C1 segment of cervical spinal cord (tissue), 14 donors: ENCODE measurements around the gene SLC26A3.

ENCODE experiments used
- DNase-seq, 14 donors: peaks; one replicate each; lab custom pipeline; 2025; lab: John Stamatoyannopoulos, UW

The SLC26A3 gene

GRCh38 chr7:107751113-107751512, 51.9 kb downstream of the SLC26A3 start:
- DNase-seq = no peak

GRCh38 chr7:107746006-107746405, 57.0 kb downstream of the SLC26A3 start:
- no peak for DNase-seq

GRCh38 chr7:107744345-107744750, 58.7 kb downstream of the SLC26A3 start:
- DNase-seq = no peak

GRCh38 chr7:107743567-107744344, 59.3 kb downstream of the SLC26A3 start, which contains the start of gene CBLL1:
TSS of gene CBLL1 (plus strand) at chr7:107744142. CDS start at chr7:107744164, 22 bp downstream.
- peak; percentile 91 to 98 (median 96) for DNase-seq

- peak in 6 of 14 donors; percentile 47 to 84 (median 76) for DNase-seq
These were observed 60.1 kb downstream of the SLC26A3 start for GRCh38 chr7:107742678-107743566.

- no peak for DNase-seq
These were observed 74.7 kb downstream of the SLC26A3 start for GRCh38 chr7:107728276-107728675.

- no peak for DNase-seq
These were observed 76.5 kb downstream of the SLC26A3 start for GRCh38 chr7:107726356-107727130.

- peak in 3 of 14 donors; percentile 1 to 18 (median 3) for DNase-seq
These were observed 77.8 kb downstream of the SLC26A3 start for GRCh38 chr7:107725138-107725740.

- DNase-seq = no peak
These were observed 79.8 kb downstream of the SLC26A3 start for GRCh38 chr7:107723255-107723654.

- DNase-seq = no peak
These were observed 81.7 kb downstream of the SLC26A3 start for GRCh38 chr7:107721286-107721685.

GRCh38 chr7:107718456-107719193, 84.4 kb downstream of the SLC26A3 start:
- no peak for DNase-seq

GRCh38 chr7:107715531-107715930, 87.5 kb downstream of the SLC26A3 start:
- DNase-seq = no peak
